CD4-positive, alpha-beta T cell treated with Interleukin-1 beta for 1 hour (primary cell): ENCODE data around the gene ATF4.

Experiments used
- DNase-seq, 2 donors: peaks; one replicate each; pipeline ENCODE4 v3.0.0-alpha.2; 2020 to 2022

ATF4 gene

DNA sequence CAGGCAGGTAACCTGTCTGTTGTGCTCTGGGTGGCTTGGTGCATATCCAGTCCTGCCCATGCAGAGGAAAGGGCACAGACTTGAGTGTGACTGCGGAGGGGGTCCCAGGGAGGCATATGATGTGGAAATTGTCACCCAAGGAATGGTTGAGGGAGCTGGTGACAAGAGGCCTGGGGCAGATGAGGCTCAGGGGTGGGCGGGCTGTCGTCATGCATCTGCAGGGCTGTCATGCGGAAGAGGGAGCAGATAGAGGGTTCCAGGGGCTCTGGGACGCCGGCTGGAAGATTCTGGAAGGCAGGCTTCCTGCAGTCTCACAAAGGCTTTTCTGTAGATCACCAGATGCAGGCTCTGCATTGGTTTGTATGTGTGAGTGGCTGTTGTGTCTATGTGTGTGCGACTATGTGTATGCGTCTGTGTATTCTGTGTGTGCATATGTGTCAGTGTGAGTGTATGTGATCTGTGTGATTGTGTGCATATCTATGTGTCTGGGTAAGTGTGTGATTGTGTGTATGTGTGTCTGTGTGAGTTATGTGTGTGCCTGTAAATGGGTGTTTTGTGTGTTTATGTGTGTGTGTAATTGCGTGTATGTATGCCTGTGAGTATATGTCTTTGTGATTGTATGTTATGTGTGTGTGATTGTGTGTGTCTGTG, 42.6 kb downstream of the ATF4 start:
- DNase-seq: no peak

DNA sequence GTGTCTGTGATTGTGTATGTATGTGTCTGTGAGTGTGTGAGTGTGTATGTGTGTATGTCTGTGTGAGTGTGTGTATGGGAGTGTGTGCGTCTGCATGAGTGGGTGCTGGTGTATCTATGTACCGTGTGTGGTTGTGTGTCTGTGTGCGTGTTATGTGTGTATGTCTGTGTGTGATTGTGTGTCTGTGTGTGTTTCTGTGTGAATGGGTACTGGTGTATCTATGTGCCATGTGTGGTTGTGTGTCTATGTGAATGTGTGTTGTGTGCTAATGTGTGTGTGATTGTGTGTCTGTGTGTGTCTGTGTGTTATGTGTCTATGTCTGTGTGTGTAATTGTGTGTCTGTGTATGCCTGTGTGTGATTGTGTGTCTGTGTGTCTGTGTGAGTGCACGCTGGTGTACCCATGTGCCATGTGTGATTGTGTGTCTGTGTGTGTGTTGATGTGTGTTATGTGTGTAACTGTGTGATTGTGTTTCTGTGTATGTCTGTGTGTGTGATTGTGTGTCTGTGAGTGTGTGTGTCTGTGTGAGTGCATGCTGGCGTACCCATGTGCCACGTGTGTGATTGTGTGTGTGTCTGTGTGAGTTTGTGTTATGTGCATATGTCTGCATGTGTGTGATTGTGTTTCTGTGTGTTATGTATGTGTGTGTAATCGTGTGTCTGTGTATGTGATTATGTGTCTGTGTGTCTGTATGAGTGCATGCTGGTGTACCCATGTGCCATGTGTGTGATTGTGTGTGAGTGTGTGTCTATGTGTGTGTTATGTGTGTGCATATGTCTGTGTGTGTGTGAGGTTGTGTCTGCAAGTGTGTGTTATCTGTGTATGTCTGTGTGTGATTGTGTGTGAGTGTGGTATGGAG, 43.4 kb downstream of the ATF4 start:
- DNase-seq: no peak

DNA sequence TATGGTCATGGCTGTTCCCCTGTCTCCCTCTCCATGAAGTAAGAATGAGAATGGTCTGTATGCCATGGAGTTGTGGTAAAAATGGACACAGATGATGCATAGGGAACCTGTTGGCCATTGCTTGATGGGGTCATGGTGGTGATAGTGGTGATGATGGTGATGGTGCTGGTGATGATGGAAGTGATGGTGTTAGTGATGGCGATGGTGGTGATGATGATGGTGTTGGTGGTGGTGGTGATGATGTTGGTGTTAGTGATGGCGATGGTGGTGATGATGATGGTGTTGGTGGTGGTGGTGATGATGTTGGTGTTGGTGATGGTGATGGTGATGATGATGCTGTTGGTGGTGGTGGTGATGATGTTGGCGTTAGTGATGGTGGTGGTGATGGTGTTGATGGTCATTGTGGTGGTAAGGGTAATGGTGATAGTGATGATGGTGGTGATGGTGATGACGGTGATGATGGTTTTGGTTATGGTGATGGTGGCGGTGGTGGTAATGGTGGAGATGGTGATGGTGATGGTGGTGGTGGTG, 45.1 kb downstream of the ATF4 start:
- no peak for DNase-seq

DNA sequence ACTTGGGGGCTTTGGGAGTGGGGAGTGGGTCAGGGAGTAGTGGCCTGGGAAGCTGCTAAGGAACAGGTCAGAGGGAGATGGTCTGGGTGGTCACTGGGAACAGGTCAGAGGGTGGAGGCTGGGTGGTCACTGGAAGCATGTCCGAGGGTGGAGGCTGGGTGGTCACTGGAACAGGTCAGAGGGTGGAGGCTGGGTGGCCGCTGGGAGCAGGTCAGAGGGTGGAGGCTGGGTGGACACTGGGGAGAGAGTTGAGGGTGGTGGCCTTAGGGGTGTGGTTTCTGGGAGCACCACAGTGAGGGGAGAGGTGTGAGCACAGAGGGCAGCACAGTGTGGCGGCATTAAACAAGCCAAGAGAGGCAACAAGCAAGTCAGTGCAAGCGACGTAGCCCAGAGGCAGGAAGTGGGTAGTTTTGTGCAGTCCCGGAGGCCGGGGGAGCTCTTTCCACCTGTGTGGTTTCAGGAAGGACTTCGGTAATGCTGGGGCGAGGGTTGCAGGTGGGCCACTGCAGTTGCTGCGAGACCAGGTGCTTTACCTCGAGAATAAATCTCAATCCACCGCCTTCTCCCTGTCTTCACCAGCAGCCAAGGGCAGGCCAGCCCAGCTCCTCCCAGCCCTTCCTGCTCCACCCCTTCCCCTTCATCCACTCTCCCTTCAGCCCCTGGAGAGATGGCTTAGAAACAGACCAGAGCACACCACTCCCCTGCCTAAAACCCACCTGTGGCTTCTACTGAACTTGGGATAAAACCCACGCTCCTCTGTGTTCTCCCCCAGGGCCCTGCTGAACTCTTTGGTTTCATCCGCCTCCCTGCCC, 47.0 kb downstream of the ATF4 start:
- DNase-seq: peak; percentile 44 to 45

DNA sequence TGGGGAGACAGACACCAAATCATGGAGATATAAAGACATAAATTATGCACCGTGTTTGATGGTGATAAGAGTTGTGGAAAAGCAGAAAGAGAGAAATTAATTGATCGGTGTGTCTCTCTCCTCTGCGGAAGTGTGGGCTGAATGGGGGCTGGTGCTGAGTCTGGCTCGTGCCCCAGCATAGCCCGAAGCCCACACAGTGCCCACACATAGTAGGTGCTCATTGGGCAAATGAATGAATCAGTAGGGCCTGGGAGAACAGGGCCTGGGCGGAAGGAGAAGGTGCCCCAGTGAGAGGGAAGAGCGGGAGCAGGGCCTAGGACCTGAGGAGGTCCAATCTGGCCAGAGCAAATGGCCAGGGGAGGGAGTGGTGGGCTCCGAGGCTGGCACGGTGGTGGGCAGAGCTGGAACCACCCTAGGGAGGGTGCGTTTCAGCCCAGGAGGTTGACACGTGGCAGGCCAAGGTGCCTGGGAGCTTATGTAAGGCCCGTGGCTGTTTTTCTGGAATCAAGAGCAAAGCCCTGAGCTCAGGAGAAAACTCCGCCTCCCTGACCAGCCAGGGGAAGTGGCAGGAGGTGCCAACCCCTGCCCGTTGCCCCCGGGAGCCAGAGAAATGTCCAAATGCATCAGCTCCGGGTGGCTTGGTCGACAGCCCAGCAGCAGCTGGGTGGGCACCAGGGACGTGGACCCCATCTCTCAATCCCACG, 48.1 kb downstream of the ATF4 start:
- no peak for DNase-seq

DNA sequence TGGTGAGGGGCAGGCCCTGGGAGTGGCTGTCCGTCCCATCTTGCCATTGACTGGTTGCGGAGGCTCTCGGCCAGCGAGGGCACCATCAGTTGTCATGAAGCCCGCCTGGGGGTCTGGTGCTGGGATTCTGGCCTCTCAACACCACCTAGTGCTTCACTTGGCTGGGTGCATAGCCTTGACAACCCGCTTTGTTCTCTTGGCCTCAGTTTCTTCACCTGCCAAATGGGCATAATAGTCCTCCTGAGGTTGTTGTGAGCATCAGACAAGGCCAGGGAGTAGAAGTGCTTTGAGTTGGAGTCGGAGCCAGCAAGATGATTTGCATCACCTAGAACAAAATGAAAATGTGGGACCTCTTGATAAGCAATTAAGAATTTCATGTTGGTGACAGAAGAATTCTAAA, 48.7 kb downstream of the ATF4 start:
- DNase-seq: no peak

DNA sequence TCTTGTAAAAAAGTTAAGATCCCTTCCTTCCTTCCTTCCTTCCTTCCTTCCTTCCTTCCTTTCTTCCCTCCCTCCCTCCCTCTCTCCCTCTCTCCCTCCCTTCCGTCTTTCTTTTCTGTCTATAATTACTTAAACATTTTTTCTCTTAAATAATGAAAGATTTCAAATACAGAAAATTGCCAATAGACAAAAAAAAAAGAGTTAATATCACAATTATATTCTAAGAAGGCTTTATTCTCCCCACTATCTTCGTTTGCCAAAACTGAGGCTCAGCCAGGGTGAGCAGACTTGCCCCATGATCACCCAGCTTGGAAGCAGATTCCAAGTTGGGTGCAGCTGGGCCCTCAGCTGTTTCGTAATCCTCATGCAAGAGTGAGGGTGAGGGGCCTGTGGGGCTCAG, 49.9 kb downstream of the ATF4 start:
- no peak for DNase-seq

DNA sequence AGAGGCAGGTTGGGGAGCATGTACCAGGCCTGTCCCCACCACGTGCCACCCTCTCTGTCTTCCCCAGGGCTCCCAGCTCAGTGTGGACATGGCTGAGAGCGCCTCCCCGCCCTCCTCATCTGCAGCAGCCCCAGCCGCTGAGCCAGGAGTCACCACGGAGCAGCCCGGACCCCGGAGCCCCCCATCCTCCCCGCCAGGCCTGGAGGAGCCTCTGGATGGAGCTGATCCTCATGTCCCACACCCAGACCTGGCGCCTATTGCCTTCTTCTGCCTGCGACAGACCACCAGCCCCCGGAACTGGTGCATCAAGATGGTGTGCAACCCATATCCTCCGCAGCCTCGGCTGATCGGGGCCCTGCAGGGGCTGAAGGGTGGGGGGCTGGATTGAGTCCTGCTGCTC, 50.3 kb downstream of the ATF4 start, which contains the start of gene CACNA1I:
CACNA1I (plus strand) TSS at position 89 of the 400 bp plus-strand sequence; CDS start at position 89, 0 bp downstream.
- no peak for DNase-seq

DNA sequence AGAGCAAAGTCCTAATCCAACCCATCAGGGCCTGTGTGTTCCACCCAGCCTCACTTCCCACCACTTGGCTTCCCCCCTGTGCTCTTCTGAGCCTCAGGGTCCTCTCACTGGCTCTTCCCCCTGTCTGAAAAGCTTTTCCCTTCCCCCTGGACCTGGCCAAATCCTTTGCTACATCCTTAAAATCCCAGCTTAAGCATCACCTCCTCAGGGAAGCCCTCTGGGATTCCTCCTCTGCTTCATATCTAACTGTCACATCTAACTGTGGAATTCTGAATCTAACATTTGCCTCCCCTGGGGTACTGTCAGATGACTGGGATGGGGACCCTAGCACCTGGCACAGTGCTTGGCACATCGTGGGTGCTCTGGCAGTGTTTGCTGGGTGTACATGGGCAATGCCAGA, 51.2 kb downstream of the ATF4 start:
- no peak for DNase-seq
